ENCODE results near the gene GABRR2.
"Not testable (repeated sequence)": the region's sequence is repeated elsewhere in the genome, so short reads cannot be mapped to it uniquely, and the experiment has no call there.

GABRR2 gene

DNA sequence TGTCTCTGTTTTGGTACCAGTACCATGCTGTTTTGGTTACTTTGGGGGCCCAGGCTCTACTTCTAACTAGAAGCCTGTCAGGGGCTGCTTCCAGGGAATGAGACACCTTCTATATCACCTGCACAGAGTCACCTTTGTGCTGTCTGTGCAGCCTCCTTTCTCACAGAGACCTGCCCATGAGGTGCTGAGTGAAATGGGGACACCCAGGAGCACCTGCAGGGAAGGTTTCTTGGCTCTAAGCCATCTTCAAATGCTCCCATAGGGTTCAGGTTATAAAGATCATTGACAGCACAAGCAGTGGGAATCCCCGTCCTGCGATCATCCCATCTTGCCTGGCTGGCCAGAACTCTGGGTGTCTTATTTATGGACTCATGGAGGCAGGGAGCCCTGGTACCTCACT is 19.1 kb downstream of the GABRR2 start:
- no peak for DNase-seq (ENCODE audit: extremely low read depth in 1 of 2, low read depth in 1 of 2)

DNA sequence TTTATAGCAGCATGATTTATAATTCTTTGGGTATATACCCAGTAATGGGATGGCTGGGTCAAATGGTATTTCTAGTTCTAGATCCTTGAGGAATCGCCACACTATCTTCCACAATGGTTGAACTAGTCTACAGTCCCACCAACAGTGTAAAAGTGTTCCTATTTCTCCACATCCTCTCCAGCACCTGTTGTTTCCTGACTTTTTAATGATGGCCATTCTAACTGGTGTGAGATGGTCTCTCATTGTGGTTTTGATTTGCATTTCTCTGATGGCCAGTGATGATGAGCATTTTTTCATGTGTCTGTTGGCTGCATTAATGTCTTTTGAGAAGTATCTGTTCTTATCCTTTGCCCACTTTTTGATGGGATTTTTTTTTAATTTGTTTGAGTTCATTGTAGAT is 20.0 kb downstream of the GABRR2 start:
- not testable (repeated sequence) for DNase-seq (ENCODE audit: extremely low read depth in 1 of 2, low read depth in 1 of 2)

DNA sequence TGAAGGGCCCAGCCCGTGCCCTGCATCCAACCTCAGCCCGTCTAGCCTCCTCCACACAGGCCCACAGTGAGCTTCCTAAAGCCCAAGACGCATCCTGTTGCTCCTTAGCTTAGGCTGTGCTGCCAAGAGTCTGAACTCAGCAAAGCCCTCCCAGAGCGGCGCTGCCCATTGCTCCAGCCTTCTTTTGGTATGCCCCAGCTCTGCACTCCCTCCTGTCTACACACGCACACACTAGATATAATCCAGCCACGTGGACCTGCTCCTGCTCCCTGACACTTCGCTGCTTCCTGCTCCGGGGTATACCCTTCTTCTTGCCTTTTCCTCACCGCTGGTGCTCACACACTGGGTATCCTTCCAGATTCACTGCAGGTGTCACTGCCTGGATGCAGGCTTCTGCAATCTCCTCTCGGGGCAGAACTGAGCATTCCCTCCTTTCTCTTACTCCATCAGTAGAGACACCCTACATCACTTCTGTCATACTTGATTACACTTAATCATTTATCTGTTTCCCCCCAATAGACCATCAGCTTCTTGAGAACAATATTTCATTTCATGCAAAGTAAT is 23.8 kb downstream of the GABRR2 start:
- DNase-seq (ENCODE audit: extremely low read depth in 1 of 2, low read depth in 1 of 2): no peak

GRCh38 chr6:89290401-89291155 is 24.5 kb downstream of the GABRR2 start:
- DNase-seq (ENCODE audit: extremely low read depth in 1 of 2, low read depth in 1 of 2): no peak

DNA sequence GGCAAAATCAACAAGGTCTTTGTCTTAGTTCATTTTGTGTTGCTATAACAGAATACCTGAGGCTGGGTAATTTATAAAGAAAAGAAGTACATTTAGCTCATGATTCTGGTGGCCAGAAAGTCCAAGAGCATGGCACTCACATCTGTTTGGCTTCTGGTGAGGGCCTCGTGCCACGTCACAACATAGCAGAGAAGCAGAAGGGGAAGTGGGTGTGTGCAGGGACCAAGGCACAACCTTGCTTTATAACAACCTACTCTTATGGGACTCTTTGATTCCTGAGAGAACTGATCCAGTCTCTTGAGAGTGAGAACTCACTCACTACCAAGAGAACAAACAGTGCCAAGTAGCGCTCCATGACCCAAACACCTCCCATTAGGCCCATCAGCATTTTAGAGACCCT is 25.4 kb downstream of the GABRR2 start:
- no peak for DNase-seq (ENCODE audit: extremely low read depth in 1 of 2, low read depth in 1 of 2)

- DNase-seq (ENCODE audit: extremely low read depth in 1 of 2, low read depth in 1 of 2): no peak
These were observed 27.6 kb downstream of the GABRR2 start for GRCh38 chr6:89287351-89288028.

GRCh38 chr6:89286516-89286915 is 28.6 kb downstream of the GABRR2 start:
- no peak for DNase-seq (ENCODE audit: extremely low read depth in 1 of 2, low read depth in 1 of 2)

GRCh38 chr6:89284963-89285735 is 29.9 kb downstream of the GABRR2 start:
- DNase-seq (ENCODE audit: extremely low read depth in 1 of 2, low read depth in 1 of 2): no peak

DNA sequence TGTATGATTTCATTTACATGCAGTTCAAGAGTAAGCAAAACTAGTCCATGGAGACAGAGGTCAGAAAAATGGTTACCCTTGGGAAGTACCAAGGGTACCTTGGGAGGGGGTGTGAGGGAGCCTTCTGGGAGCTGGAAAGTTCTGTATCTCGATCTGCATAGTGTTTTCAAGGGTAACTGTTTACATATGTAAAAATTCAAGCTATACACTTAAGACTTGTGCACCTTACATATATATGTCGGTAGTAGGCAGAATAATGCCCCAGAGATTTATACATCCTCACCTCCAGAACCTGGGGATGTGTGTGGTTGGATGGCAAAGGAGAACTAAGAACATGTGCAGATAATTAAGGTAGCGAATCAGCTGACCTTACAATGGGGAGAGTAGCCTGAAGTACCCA is 31.0 kb downstream of the GABRR2 start:
- no peak for DNase-seq (ENCODE audit: extremely low read depth in 1 of 2, low read depth in 1 of 2)

DNA sequence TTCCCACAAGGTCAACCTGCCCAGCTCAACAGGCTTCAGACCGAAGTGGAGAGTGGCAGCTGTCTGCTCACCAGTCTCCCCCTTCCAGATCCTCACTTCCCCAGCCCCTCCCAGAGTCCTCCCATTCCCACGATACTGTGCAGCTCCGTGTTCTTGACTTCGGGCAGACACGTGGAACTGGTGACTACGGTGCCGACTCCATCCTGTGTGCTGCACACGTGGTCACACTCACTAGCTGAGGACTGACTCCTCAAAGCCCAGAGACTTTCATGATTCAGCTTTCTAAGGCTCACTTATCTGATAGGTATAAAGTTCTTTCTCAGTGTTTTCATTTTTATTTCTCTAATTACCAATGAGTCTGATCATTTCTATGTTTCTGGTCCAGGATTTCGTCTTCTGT is 32.4 kb downstream of the GABRR2 start:
- no peak for DNase-seq (ENCODE audit: extremely low read depth in 1 of 2, low read depth in 1 of 2)

DNA sequence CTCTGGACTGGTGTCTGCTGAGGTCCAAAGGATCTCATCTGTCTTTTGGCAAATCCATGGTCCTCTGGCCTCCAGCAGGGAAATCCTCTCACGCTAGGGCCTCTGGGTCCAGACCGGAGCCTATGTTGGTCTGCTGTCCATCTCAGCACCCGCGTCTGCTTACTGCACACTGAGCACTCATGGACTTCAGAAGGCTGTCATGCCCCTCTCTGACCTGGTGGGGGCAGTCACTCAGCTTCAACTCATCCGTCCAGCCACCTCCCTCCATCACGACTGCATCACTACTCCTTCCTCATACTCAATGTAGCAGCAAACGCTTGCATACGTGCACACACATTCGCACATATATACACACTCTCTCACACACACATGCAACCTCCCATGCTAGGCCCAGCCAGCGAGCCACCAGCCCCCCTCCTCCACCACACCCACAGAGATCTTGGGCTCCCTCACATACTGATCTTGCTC is 33.3 kb downstream of the GABRR2 start:
- no peak for DNase-seq (ENCODE audit: extremely low read depth in 1 of 2, low read depth in 1 of 2)

- DNase-seq (ENCODE audit: extremely low read depth in 1 of 2, low read depth in 1 of 2): no peak
These were observed 36.1 kb downstream of the GABRR2 start for GRCh38 chr6:89278956-89279355.

GRCh38 chr6:89275900-89276299 is 39.2 kb downstream of the GABRR2 start:
- no peak for DNase-seq (ENCODE audit: extremely low read depth in 1 of 2, low read depth in 1 of 2)

DNA sequence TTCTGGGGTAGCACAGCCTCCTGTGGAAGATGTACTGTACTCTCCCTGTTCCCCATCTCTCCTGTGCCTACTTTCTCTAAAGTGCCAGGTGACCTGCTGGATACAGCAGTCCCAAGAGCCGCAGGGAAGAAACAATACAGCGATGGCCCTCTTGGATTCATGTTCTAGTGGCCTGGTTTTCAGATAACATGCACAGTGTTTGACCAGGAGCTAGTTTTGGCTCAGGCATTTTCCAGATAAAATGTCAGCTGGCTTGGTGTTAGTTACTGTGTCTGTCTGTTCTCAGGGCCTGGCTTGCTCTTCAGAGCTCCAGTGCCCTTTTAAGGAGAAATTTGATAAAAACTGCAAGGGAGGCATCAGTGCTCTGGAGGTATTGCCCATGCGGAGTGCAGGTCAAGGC is 41.3 kb downstream of the GABRR2 start:
- no peak for DNase-seq (ENCODE audit: extremely low read depth in 1 of 2, low read depth in 1 of 2)

DNA sequence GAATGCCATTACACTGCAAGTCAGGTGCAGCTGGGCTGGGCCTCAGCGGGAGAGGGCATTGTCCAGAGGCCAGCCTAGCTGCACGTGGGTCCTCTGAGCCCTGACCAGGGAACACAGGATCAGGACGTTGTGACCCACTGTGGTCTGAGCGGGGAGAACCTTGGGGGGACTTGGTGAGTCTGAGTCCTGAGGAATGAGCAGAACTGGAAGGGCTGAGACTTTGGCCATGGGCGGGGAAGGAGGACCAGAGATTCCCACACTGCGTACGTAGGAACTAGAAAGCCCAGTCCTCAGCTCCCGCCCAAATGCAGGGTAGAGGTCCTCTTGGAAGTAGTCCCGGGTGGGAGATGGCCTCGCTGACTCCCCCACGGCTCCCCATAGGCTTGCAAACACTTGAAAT is 42.5 kb downstream of the GABRR2 start:
- DNase-seq (ENCODE audit: extremely low read depth in 1 of 2, low read depth in 1 of 2): no peak

DNA sequence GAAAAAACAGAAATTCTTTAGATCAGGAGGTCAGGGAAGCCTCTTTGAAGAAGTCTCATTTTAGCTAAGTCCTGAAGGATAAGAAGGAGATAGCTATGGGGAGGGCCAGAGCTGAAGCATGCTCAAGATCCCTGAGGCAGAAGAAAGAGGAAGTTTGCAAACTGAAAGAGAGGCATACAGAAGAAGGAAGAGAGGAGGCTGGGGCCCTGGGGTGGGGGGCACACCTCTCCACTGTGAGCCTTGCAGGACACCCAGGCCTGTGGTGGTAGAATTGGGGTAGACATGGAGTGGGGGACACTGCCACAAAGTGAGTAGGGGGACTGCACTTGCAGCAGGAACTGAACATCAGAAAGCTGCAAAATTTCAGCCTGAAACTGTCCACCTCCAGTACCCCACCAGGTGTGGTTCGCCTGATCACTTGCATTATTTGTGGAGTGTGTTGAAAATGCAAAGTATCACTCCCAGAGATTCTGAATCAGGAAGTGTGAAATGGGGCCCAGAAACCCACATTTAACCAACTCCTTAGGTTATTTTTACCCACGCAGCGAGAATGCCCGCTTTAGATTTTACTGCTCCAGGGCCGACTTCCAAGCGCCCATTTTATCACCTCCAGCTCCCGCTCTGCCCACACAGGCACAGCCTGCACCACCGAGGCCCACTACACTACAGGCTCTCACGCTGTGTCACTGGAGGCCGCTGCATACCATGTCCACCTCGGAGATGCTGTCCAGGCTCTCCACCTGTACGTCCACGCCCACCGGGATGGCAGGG is 44.0 kb downstream of the GABRR2 start:
- DNase-seq (ENCODE audit: extremely low read depth in 1 of 2, low read depth in 1 of 2): no peak

DNA sequence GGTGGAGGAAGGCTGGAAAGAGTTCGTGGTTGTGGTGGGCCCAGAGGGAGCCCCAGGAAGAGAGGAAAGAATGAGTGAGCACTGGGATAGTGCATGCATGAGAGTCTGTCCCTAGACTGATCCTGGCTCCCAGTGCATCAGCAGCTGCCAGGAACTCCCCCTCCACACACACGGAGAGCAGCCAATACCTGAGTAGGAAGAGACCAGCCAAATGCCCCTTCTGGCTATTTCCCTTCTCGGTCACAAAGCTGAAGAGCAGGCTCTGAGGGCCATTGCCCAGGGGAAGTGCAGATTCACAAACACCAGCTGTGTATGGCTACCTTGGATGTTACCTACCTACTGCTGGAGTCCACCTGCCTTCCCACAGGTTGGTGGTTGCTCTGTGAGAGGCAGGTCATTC is 45.1 kb downstream of the GABRR2 start:
- no peak for DNase-seq (ENCODE audit: extremely low read depth in 1 of 2, low read depth in 1 of 2)

DNA sequence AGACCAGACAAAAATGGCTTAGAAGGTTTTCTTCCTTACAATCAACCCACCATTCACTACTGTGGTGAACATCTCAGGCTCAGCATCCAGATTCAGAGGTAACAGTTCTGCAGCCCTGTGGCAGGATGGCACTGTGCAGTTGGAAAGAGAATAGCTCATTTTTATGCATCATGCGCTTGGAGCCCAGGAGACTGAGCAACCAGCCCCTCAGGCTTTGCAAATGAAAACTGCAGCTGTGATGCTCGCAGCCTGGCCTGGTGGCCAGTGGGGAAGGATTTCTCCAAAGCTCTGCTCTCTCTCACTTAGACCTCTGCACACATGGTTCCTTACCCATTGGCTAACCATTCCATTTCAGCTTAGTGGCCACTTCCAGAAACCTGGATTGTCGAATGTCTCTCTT is 45.8 kb downstream of the GABRR2 start:
- no peak for DNase-seq (ENCODE audit: extremely low read depth in 1 of 2, low read depth in 1 of 2)

DNA sequence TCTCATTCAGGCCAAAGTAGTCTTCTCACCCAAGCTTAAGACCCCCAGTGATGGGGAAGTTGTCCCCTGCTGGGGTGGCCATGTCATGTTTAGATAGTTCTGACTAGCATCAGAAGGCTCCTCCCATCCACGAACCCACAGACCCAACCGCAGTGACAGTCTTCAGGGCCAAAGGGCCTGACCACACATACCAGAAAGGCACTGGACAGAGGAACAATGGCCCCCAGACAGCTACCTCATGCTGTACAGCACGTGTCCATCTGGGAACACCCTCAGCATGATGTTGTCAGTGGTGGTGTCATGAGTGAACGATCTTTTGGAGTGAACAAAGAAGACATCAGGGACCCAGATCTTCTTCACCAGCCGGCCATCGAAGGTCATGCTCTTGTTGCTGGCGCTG is 46.3 kb downstream of the GABRR2 start:
- no peak for DNase-seq (ENCODE audit: extremely low read depth in 1 of 2, low read depth in 1 of 2)

GRCh38 chr6:89267918-89268317 is 47.2 kb downstream of the GABRR2 start:
- no peak for DNase-seq (ENCODE audit: extremely low read depth in 1 of 2, low read depth in 1 of 2)

- no peak for DNase-seq (ENCODE audit: extremely low read depth in 1 of 2, low read depth in 1 of 2)
These were observed 50.8 kb downstream of the GABRR2 start for GRCh38 chr6:89264296-89264695.

All from stimulated activated CD8-positive, alpha-beta memory T cell treated with anti-CD3 and anti-CD28 coated beads, Interleukin-7, amount 100 ng/mL, for 48 hours (primary cell).